SK-N-SH (cell line): ENCODE results near the gene AP1M2.

ENCODE experiments used
- CHD2 ChIP-seq: fragments of 150-350 bp; IDR thresholded peaks from 2 replicates; pipeline ENCODE4 v1.6.1; 2018; ENCODE audit warnings: low read length; ENCODE audit not compliant: partially characterized antibody
- REST ChIP-seq: IDR thresholded peaks from 2 replicates; pipeline ENCODE4 v1.6.1; 2012; ENCODE audit warnings: mild to moderate bottlenecking, low read depth, low read length, moderate library complexity
- SMC3 ChIP-seq: IDR thresholded peaks from 2 replicates; pipeline ENCODE4 v1.6.1; 2012; ENCODE audit warnings: low read depth, low read length, improper control_type of control experiment

DNA sequence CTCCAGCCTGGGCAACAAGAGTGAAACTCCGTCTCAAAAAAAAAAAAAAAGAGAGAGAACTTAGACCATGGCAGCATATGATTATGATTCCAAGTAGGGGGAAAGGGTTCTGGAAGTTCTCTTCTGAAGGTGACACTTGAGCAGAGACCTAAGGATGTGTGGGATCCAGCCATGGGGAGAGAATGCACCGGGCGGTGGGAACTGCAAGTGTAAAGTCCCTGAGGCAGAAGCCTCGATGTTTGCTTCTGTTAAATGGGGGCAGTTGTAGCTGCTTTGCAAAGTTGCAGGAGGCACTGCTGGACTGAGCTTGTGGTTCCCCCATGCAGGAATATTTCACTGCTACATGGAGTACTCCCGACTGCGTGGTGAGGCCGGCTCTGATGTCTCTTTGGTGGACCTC, 47.3 kb upstream of the AP1M2 start:
- TF ChIP-seq REST (no peak), CHD2 (no peak), SMC3 (no peak)
